GM12891 (cell line): Measurements from ENCODE around the gene DNAJC10.

ENCODE experiments used
- DNase-seq: peaks from one replicate; pipeline ENCODE4 v3.0.0; 2011; ENCODE audit warnings: low spot score; ENCODE audit not compliant: insufficient read length
- FAIRE-seq: peaks from 2 replicates; lab custom pipeline; 2011; peaks lifted over from hg19 to GRCh38; lab: Jason Lieb, UNC
- PAX5 ChIP-seq: IDR thresholded peaks from 2 replicates; pipeline ENCODE4 v1.6.1; 2011; ENCODE audit warnings: low read length, moderate library complexity, mild to moderate bottlenecking; ENCODE audit not compliant: insufficient read depth, severe bottlenecking
- POLR2A ChIP-seq: IDR thresholded peaks from 2 replicates; pipeline ENCODE4 v1.6.1; 2011; ENCODE audit warnings: low read depth, low read length, control low read depth
- POLR2AphosphoS5 ChIP-seq: IDR thresholded peaks from 2 replicates; pipeline ENCODE4 v1.6.1; 2011; ENCODE audit warnings: low read depth, low read length, control low read depth
- POU2F2 ChIP-seq: IDR thresholded peaks from 2 replicates; pipeline ENCODE4 v1.6.1; 2011; ENCODE audit warnings: low read depth, mild to moderate bottlenecking, control low read depth, low read length, moderate library complexity
- SPI1 ChIP-seq: IDR thresholded peaks from 2 replicates; pipeline ENCODE4 v1.6.1; 2011; ENCODE audit warnings: low read depth, low read length, control low read depth
- TAF1 ChIP-seq: IDR thresholded peaks from 2 replicates; pipeline ENCODE4 v1.6.1; 2011; ENCODE audit warnings: low read depth, low read length, control low read depth

DNAJC10 gene

GRCh38 chr2:182821182-182821581 is 105.1 kb downstream of the DNAJC10 start:
- TF ChIP-seq TAF1, result no peak
- TF ChIP-seq POLR2AphosphoS5, result no peak
- TF ChIP-seq POLR2A, result no peak
- no peak for TF ChIP-seq SPI1
- no peak for TF ChIP-seq POU2F2
- TF ChIP-seq PAX5, result no peak
- no peak for DNase-seq
- no peak for FAIRE-seq

GRCh38 chr2:182822733-182823132 is 106.7 kb downstream of the DNAJC10 start:
- no peak for FAIRE-seq
- DNase-seq, result no peak
- no peak for TF ChIP-seq POU2F2
- no peak for TF ChIP-seq PAX5
- no peak for TF ChIP-seq SPI1
- no peak for TF ChIP-seq POLR2A
- TF ChIP-seq TAF1, result no peak
- no peak for TF ChIP-seq POLR2AphosphoS5

- FAIRE-seq (no peak), DNase-seq (no peak)
- no peak for TF ChIP-seq SPI1
- TF ChIP-seq POLR2A, result no peak
- no peak for TF ChIP-seq TAF1
- no peak for TF ChIP-seq POLR2AphosphoS5
- no peak for TF ChIP-seq POU2F2
- TF ChIP-seq PAX5, result no peak
Observed at GRCh38 chr2:182824056-182824766, 108.2 kb downstream of the DNAJC10 start.

DNA sequence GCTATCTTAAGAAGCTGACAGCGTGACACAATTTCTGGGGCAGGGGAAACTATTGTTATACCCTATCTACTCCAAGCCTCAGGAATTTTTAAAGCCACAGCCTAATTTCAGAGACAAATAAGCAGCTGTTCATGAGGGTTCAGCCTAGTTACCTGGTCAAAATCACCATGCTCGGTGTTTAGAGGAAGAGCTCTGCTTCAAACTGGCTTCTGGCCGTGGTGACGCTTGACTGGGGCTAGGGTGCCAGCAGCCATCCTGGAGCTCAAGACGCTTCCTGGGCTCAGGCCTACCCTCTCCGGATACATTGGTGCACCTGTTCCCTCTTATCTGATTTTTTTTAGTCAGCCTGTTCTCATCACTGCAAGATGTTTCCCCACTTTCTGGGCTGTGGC is 108.7 kb downstream of the DNAJC10 start:
- no peak for FAIRE-seq
- TF ChIP-seq POLR2AphosphoS5 (no peak), SPI1 (no peak), POLR2A (no peak), PAX5 (no peak), TAF1 (no peak), POU2F2 (no peak)
- DNase-seq, result no peak

DNA sequence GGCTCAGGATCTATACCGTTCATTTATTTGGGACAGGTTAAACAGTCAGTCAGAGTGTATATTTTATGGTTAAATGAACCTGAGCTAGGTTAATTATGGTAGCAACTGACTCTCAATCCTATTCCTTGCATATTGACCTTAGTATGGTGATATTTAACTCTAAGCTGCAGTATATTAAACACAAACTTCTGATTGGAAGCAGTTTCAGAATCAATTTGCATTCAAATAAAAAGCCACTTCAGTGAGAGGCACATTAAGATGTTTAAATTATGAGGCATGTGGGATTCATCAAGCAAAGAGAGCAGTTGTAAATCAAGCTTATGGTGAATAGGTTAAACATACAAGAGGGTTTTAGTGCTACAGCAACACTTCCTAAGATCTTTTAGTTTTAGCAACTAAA is 110.0 kb downstream of the DNAJC10 start:
- DNase-seq (no peak), FAIRE-seq (no peak)
- TF ChIP-seq PAX5 (no peak), TAF1 (no peak), SPI1 (no peak), POU2F2 (no peak), POLR2AphosphoS5 (no peak), POLR2A (no peak)

GRCh38 chr2:182826496-182826895 is 110.4 kb downstream of the DNAJC10 start:
- TF ChIP-seq POLR2A (no peak), SPI1 (no peak), POLR2AphosphoS5 (no peak), TAF1 (no peak), PAX5 (no peak), POU2F2 (no peak)
- FAIRE-seq, result no peak
- DNase-seq, result no peak

DNA sequence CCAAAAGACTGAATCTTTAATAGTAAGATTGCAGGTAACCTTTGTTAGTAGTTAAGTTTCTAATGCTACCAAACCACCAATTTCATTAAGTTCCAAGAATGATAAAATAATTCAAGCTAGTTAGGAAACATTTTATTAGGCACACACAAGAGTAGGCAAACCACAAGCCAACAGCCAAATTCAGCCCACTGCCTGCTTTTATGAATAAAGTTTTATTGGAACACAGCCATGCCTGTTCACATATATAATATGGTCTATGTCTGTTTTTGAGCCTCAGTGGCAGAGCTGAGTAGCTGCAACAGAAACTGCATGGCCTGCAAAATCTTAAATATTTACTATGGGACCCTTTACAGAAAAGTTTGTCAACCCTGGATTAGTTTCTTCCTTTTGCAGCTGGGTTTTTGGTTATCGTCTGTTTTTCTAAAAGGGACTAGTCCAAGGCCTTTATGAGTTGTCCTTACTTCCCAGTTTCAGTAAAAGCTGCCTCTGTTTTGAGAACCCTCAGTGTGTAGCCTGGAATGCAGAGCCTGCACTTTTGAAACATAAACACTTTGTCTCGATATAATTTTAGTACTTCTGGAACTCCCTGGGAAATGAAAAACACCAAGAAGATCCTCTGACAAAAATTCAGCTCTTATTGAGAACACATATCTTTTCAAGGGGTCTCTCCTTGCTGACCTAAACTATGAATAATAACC is 111.3 kb downstream of the DNAJC10 start:
- FAIRE-seq (no peak), DNase-seq (no peak)
- TF ChIP-seq POU2F2, result no peak
- TF ChIP-seq POLR2AphosphoS5, result no peak
- no peak for TF ChIP-seq SPI1
- no peak for TF ChIP-seq PAX5
- TF ChIP-seq TAF1, result no peak
- no peak for TF ChIP-seq POLR2A

GRCh38 chr2:182831101-182831500 is 115.0 kb downstream of the DNAJC10 start:
- DNase-seq, result no peak
- TF ChIP-seq PAX5 (no peak), SPI1 (no peak), TAF1 (no peak), POLR2A (no peak)
- FAIRE-seq, result no peak

GRCh38 chr2:182831921-182832320 is 115.9 kb downstream of the DNAJC10 start:
- TF ChIP-seq POU2F2 (no peak), TAF1 (no peak), POLR2AphosphoS5 (no peak), POLR2A (no peak)
- DNase-seq (no peak), FAIRE-seq (no peak)
